Esophagus (tissue), 2 donors: ENCODE results near the gene CCDC17. TPM values are rescaled to one million over a fixed set of nuclear protein-coding genes. Genes with fewer than 3 reads are reported as not detected.

Experiments
- H3K27ac ChIP-seq, 2 donors: one replicate each; pipeline ENCODE4 v1.5.1; 2013; ENCODE audit warnings: low read depth in 2 of 2, mild to moderate bottlenecking in 2 of 2, inconsistent platforms in 1 of 2, low read length in 1 of 2, moderate library complexity in 1 of 2
- H3K27me3 ChIP-seq, 2 donors: one replicate each; pipeline ENCODE4 v1.6.1; 2013; ENCODE audit warnings: low read length in 2 of 2, control low read depth in 1 of 2, mild to moderate bottlenecking in 1 of 2; ENCODE audit not compliant: insufficient read depth in 2 of 2, control insufficient read depth in 1 of 2
- H3K36me3 ChIP-seq, 2 donors: one replicate each; pipeline ENCODE4 v1.6.1; 2013; ENCODE audit warnings: low read length in 1 of 2; ENCODE audit not compliant: control insufficient read depth in 2 of 2, insufficient read depth in 2 of 2
- H3K4me1 ChIP-seq, 2 donors: one replicate each; pipeline ENCODE4 v1.6.1; 2013; ENCODE audit warnings: low read length in 1 of 2; ENCODE audit not compliant: control insufficient read depth in 2 of 2, insufficient read depth in 2 of 2
- H3K4me3 ChIP-seq, 2 donors: one replicate each; pipeline ENCODE4 v1.5.1; 2013; ENCODE audit warnings: low read length in 2 of 2, mild to moderate bottlenecking in 2 of 2, low read depth in 1 of 2, moderate library complexity in 1 of 2
- H3K9me3 ChIP-seq, 2 donors: one replicate each; pipeline ENCODE4 v1.6.1; 2013; ENCODE audit warnings: mild to moderate bottlenecking in 2 of 2, low read depth in 1 of 2, low read length in 1 of 2, moderate library complexity in 1 of 2; ENCODE audit not compliant: control insufficient read depth in 2 of 2, insufficient read depth in 1 of 2
- WGBS, 2 donors: extraction: QIAGEN DNeasy Blood & Tissue Kit; methylation state at CpG; one replicate each; pipeline ENCODE4 v1.1.7; 2013; 5-methylcytosine and 5-hydroxymethylcytosine counted together
- polyA plus RNA-seq, 2 donors: library from polyadenylated mRNA; stranded (reverse); fragments of 200-250 nt; gene quantifications; one replicate each; pipeline ENCODE4 v1.2.3, GENCODE V29; 2013
- donor health status: healthy with polysubstance abuse.
- donor health status: Bipolar disorder and iron deficiency.

CCDC17 gene
- polyA plus RNA-seq, 2 donors = 0.54 to 1.4 TPM

DNA sequence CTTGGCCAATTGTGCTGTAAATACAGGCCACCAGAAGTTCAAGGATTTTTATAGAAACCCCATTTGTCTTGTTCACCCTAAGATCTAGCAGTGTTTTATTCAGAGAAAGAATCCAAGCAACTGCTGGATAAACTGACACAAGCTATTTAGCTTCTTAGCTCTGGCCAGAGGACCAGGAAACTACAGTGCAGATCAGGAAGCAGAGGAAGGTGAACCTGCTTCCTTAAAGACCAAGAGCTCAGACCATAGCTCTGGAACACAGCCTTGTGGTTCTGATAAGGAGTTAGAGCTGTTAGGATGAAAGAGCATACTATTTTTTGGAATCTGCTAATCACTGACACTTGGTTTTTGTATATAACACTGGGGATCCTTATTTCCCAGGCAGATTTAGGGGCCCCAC lies 5.2 kb upstream of the CCDC17 start:
- H3K4me3 ChIP-seq = no peak overlapping the region
- no peak overlapping the region for H3K27ac ChIP-seq
- H3K4me1 ChIP-seq = no peaks in the 10 kb centered on the region
- H3K27me3 ChIP-seq = no peaks in the 10 kb centered on the region
- H3K36me3 ChIP-seq = peaks cover 15 to 28% of the 10 kb centered on the region in 2 donors
- no peaks in the 10 kb centered on the region for H3K9me3 ChIP-seq

DNA sequence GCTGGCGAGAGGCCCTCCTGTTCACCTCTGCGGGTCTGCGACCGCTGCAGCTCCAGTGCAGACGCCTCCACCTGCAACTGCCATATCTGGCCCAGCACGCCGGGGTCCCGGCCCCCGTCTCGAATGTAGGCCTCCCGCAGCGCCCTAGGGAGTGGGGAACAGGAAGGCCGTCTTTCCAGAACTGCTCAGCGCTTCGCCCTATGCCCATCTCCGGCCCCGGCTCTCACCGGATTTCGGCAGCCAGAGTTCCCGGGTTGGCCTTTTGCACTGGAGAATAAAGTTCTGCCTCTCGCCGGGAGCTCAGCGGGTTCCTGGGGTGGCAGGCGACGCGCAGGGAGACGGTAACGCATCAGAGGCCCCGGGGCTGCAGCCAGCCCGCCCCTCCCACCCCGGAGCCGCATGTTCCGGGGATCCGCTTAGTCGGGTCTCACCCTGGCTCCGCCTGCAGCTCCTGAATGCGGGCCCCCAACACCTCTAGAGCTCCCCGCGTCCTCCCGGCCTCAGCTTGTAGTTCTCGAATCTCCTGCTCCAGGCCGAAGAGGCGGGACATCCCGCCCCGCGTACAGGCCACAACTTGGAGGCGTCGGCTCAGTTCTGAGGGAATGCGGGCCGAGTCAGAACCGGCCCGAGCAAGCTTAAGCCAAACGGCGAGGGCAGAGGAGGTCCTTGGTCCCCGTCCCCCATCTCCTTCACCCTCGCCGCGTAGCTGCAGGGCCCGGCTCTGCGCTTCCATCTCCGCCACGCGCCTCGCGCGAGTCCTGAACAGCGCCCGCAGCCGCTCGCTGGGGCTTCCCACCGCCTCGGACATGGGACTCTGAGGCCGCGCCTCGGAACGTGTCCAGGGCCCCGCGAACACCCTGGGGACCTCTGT lies 1.1 kb downstream of the CCDC17 start:
- H3K36me3 ChIP-seq = peaks cover 3 to 20% of the 10 kb centered on the region in 2 donors
- no peak overlapping the region for H3K27ac ChIP-seq
- no peaks in the 10 kb centered on the region for H3K27me3 ChIP-seq
- peaks cover 0 to 3% of the 10 kb centered on the region in 2 donors for H3K4me1 ChIP-seq
- no peak overlapping the region for H3K4me3 ChIP-seq
- WGBS, 2 donors = 55 to 74% methylated on average over 76 to 78 of the region's 78 CpGs
- H3K9me3 ChIP-seq = no peaks in the 10 kb centered on the region

GRCh38 chr1:45621895-45622523 lies 1.8 kb downstream of the CCDC17 start:
- 67 to 72% methylated on average over 16 to 18 of the region's 18 CpGs for WGBS, 2 donors
- no peak overlapping the region for H3K4me3 ChIP-seq
- H3K27me3 ChIP-seq = no peaks in the 10 kb centered on the region
- H3K4me1 ChIP-seq = peaks cover 0 to 3% of the 10 kb centered on the region in 2 donors
- H3K9me3 ChIP-seq = no peaks in the 10 kb centered on the region
- peak overlapping the region; percentile 37 to 50 for H3K27ac ChIP-seq
- peaks cover 3 to 24% of the 10 kb centered on the region in 2 donors for H3K36me3 ChIP-seq

DNA sequence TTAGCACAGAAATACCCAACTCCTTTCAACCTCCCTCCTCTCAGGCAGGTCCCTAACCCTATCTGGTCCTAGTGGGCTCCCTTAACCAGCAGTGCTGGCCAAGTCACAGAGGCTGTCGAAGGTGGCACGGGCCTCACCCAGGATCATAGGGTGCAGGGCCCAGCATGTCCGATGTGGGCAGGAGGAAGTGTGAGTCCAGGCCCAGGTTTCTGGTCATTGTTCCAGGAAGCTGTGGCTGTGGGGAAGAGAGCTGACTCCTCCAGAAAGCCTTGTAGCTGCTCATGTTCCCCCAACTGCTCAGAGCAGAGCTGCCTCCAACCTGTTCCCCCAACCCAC lies 2.4 kb downstream of the CCDC17 start:
- 41 to 50% methylated on average over 3 of the region's 3 CpGs for WGBS, 2 donors

DNA sequence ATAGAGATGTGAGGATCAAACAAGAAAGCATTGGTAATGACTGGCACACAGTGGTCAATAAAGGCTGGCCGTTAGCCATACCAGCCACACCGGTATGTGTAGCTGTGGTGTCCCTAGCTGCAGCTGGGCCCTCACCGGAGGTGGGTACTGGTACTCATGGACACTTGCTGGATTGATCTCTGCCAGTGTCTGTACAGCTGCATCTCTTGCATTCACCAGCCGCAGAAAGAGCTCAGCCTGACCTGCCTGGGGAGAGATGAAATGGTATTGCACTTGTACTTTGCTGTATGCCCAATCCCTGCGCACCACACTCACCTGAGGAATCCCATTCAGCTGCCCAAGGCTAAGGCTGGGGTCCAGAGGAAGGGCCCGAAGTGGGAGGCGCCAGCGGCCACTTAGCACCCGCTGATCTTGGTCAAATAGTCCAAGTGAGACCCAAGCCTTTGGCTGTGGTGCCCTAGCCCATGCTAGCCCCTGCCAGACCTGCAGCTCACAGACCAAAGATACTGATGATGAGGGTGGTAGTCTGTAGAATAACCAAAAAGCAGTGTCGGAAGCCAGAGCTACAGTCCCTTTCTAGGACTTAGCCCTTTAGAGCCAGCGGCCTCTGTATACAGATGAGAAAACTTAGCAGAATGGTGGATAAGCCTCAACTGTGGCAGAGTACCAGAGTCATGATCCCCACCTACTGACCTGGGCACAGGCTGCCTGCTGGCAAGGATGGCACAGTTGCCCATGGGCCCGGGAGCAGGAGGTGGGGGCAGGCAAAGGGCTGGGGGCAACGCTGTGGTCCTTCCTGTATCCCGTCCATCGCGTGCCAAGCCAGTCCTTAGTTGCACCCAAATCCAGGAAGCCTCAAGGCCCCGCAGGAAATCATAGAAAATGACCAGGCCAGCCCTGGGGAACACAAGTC lies 3.0 kb downstream of the CCDC17 start:
- H3K4me3 ChIP-seq = no peak overlapping the region
- H3K4me1 ChIP-seq = peaks cover 0 to 3% of the 10 kb centered on the region in 2 donors
- 81 to 86% methylated on average over 17 of the region's 17 CpGs for WGBS, 2 donors
- H3K27me3 ChIP-seq = no peaks in the 10 kb centered on the region
- H3K9me3 ChIP-seq = no peaks in the 10 kb centered on the region
- peak overlapping the region; percentile 13 to 37 for H3K27ac ChIP-seq
- H3K36me3 ChIP-seq = peaks cover 3 to 28% of the 10 kb centered on the region in 2 donors

More for the DNA sequence above, 2.4 kb downstream of the CCDC17 start:
- H3K9me3 ChIP-seq = no peaks in the 10 kb centered on the region
- H3K4me3 ChIP-seq = no peak overlapping the region
- H3K36me3 ChIP-seq = peaks cover 3 to 27% of the 10 kb centered on the region in 2 donors
- peak overlapping the region; percentile 37 to 50 for H3K27ac ChIP-seq
- H3K4me1 ChIP-seq = peaks cover 0 to 3% of the 10 kb centered on the region in 2 donors
- no peaks in the 10 kb centered on the region for H3K27me3 ChIP-seq

- peaks cover 6 to 30% of the 10 kb centered on the region in 2 donors for H3K36me3 ChIP-seq
- H3K4me3 ChIP-seq = no peak overlapping the region
- no peaks in the 10 kb centered on the region for H3K9me3 ChIP-seq
- no peaks in the 10 kb centered on the region for H3K27me3 ChIP-seq
- H3K4me1 ChIP-seq = peaks cover 0 to 3% of the 10 kb centered on the region in 2 donors
- 59 to 71% methylated on average over 8 of the region's 8 CpGs for whole genome bisulfite sequencing, 2 donors
- no peak overlapping the region for H3K27ac ChIP-seq
These were observed 4.5 kb downstream of the CCDC17 start for GRCh38 chr1:45619149-45619921.

DNA sequence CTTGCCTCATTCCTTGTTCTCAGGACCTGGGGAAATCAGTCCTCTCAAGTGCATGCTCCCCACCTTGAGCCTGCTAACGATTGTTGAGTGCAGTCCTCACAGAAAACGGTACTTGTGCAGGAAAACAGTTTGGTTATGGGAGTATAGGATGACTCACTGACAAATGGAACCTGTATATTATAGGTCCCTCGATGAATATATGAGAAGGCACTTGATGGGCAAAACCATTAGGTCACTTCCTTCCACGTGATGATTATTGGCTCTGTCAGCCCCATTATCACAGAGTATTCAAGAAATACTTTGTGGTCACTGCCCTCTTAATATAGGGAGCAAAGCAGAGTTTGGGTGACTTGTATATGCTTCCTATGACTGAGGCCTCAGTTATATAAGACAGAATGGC lies 6.2 kb downstream of the CCDC17 start:
- no peaks in the 10 kb centered on the region for H3K9me3 ChIP-seq
- 78 to 81% methylated on average over 4 of the region's 4 CpGs for WGBS, 2 donors
- H3K36me3 ChIP-seq = peaks cover 6 to 24% of the 10 kb centered on the region in 2 donors

GRCh38 chr1:45615885-45616284 lies 8.0 kb downstream of the CCDC17 start:
- no peak overlapping the region for H3K27ac ChIP-seq
- no peaks in the 10 kb centered on the region for H3K9me3 ChIP-seq
- peaks cover 6 to 20% of the 10 kb centered on the region in 2 donors for H3K36me3 ChIP-seq
- H3K4me3 ChIP-seq = no peak overlapping the region
- no peaks in the 10 kb centered on the region for H3K27me3 ChIP-seq
- 84 to 87% methylated on average over 1 of the region's 1 CpG for WGBS, 2 donors
- H3K4me1 ChIP-seq = peaks cover 0 to 5% of the 10 kb centered on the region in 2 donors

More for the DNA sequence above, 6.2 kb downstream of the CCDC17 start:
- Histone ChIP-seq H3K27ac (no peak overlapping the region), H3K4me1 (peaks cover 0 to 5% of the 10 kb centered on the region in 2 donors), H3K27me3 (no peaks in the 10 kb centered on the region), H3K4me3 (no peak overlapping the region)
